DND-41 (cell line): Measurements from ENCODE around the gene TREML1.
"Not testable (repeated sequence)": the region's sequence is repeated elsewhere in the genome, so short reads cannot be mapped to it uniquely, and the experiment has no call there.

Experiments used
- ATAC-seq: fragments of 200-7000 bp; cut with Tn5 transposase; 3 replicates; pipeline ENCODE4 v1.9.1; 2021; ENCODE audit warnings: low read depth; ENCODE audit not compliant: insufficient read depth
- DNase-seq: peaks from one replicate; pipeline ENCODE4 v3.0.0-alpha.2; 2020
- H2AFZ ChIP-seq: 2 replicates; pipeline ENCODE4 v1.6.0; 2012; ENCODE audit warnings: low read depth, low read length
- H3K27ac ChIP-seq: 2 replicates; pipeline ENCODE4 v1.5.1; 2012; ENCODE audit warnings: low read length, inconsistent platforms
- H3K27me3 ChIP-seq: fragments of 200-600 bp; sonication (generic); 2 replicates; pipeline ENCODE4 v1.6.0; 2012; ENCODE audit warnings: low read length, mild to moderate bottlenecking, inconsistent platforms; ENCODE audit not compliant: insufficient read depth, poor library complexity
- H3K36me3 ChIP-seq: 2 replicates; pipeline ENCODE4 v1.5.1; 2012; ENCODE audit warnings: low read length, inconsistent platforms; ENCODE audit not compliant: insufficient read depth
- H3K4me1 ChIP-seq: 2 replicates; pipeline ENCODE4 v1.5.1; 2012; ENCODE audit warnings: mild to moderate bottlenecking, low read length; ENCODE audit not compliant: insufficient read depth
- H3K4me2 ChIP-seq: 2 replicates; pipeline ENCODE4 v1.6.0; 2012; ENCODE audit warnings: mild to moderate bottlenecking, moderate library complexity, low read length, inconsistent platforms; ENCODE audit not compliant: insufficient read depth
- H3K4me3 ChIP-seq, 2 experiments: fragments of 200-600 bp in 1 of 2; shearing (Covaris generic) in 1 of 2; 2 replicates each; pipeline ENCODE4 v1.5.1; 2012 to 2016; ENCODE audit warnings: inconsistent platforms in 2 of 2, low read length in 2 of 2, mild to moderate bottlenecking in 2 of 2, low read depth in 1 of 2, moderate library complexity in 1 of 2
- H3K79me2 ChIP-seq: 2 replicates; pipeline ENCODE4 v1.6.0; 2012; ENCODE audit warnings: low read length, inconsistent platforms; ENCODE audit not compliant: insufficient read depth
- H3K9ac ChIP-seq: 2 replicates; pipeline ENCODE4 v1.6.0; 2012; ENCODE audit warnings: low read depth, mild to moderate bottlenecking, inconsistent platforms, low read length, moderate library complexity
- H3K9me3 ChIP-seq: 2 replicates; pipeline ENCODE4 v1.5.1; 2012; ENCODE audit warnings: low read length, moderate library complexity, mild to moderate bottlenecking, inconsistent platforms; ENCODE audit not compliant: insufficient read depth, severe bottlenecking
- H4K20me1 ChIP-seq: 2 replicates; pipeline ENCODE4 v1.6.0; 2012; ENCODE audit warnings: low read length; ENCODE audit not compliant: insufficient read depth
- CTCF ChIP-seq: IDR thresholded peaks from 2 replicates; pipeline ENCODE4 v1.5.1; 2012; ENCODE audit warnings: borderline replicate concordance, low read length, moderate library complexity, mild to moderate bottlenecking; ENCODE audit not compliant: poor library complexity, severe bottlenecking; ENCODE audit errors: extremely low read depth
- EZH2 ChIP-seq: IDR thresholded peaks from 3 replicates; pipeline ENCODE4 v1.6.1; 2012; ENCODE audit warnings: borderline replicate concordance, low read depth, mild to moderate bottlenecking, moderate library complexity, low read length, inconsistent platforms; ENCODE audit not compliant: severe bottlenecking

TREML1 gene

GRCh38 chr6:41122918-41123317, 31.2 kb downstream of the TREML1 start:
- ATAC-seq (no peak), DNase-seq (no peak)
- Histone ChIP-seq H3K4me2 (no peak overlapping the region), H3K9ac (no peak overlapping the region), H3K4me1 (no peaks in the 10 kb centered on the region), H3K27ac (no peak overlapping the region), H3K36me3 (no peaks in the 10 kb centered on the region), H3K4me3 (no peak overlapping the region), H3K9me3 (no peaks in the 10 kb centered on the region), H2AFZ (no peak overlapping the region), H3K79me2 (no peaks in the 10 kb centered on the region), H4K20me1 (no peaks in the 10 kb centered on the region), H3K27me3 (no peaks in the 10 kb centered on the region)
- no peak for TF ChIP-seq CTCF
- no peak for TF ChIP-seq EZH2

- no peaks in the 10 kb centered on the region for H3K4me1 ChIP-seq
- DNase-seq: no peak
- peaks cover under 1% of the 10 kb centered on the region; the same call in 1 of the 2 replicates for H3K36me3 ChIP-seq
- no peaks in the 10 kb centered on the region for H4K20me1 ChIP-seq
- H3K27ac ChIP-seq: no peak overlapping the region
- no peaks in the 10 kb centered on the region for H3K79me2 ChIP-seq
- H3K4me3 ChIP-seq: no peak overlapping the region
- H2AFZ ChIP-seq: no peak overlapping the region
- no peak for ATAC-seq
- H3K9ac ChIP-seq: no peak overlapping the region
- no peaks in the 10 kb centered on the region for H3K27me3 ChIP-seq
- H3K4me2 ChIP-seq: no peak overlapping the region
- TF ChIP-seq CTCF (no peak), EZH2 (no peak)
- no peaks in the 10 kb centered on the region for H3K9me3 ChIP-seq
Observed at GRCh38 chr6:41122373-41122772, 31.8 kb downstream of the TREML1 start.

GRCh38 chr6:41120058-41120457, 34.1 kb downstream of the TREML1 start:
- ATAC-seq: no peak
- TF ChIP-seq CTCF (no peak), EZH2 (no peak)
- no peak overlapping the region for H3K4me3 ChIP-seq
- no peaks in the 10 kb centered on the region for H4K20me1 ChIP-seq
- DNase-seq: no peak
- no peak overlapping the region for H2AFZ ChIP-seq
- no peaks in the 10 kb centered on the region for H3K27me3 ChIP-seq
- no peak overlapping the region for H3K9ac ChIP-seq
- no peaks in the 10 kb centered on the region for H3K79me2 ChIP-seq
- H3K36me3 ChIP-seq: peaks cover 3% of the 10 kb centered on the region; the same call in 1 of the 2 replicates
- no peaks in the 10 kb centered on the region for H3K4me1 ChIP-seq
- H3K27ac ChIP-seq: no peak overlapping the region
- H3K4me2 ChIP-seq: no peak overlapping the region
- no peaks in the 10 kb centered on the region for H3K9me3 ChIP-seq

GRCh38 chr6:41119508-41119907, 34.6 kb downstream of the TREML1 start:
- H2AFZ ChIP-seq: no peak overlapping the region
- no peak overlapping the region for H3K4me2 ChIP-seq
- no peak overlapping the region for H3K27ac ChIP-seq
- no peaks in the 10 kb centered on the region for H3K79me2 ChIP-seq
- H3K27me3 ChIP-seq: no peaks in the 10 kb centered on the region
- no peaks in the 10 kb centered on the region for H3K4me1 ChIP-seq
- peaks cover 3% of the 10 kb centered on the region; the same call in 1 of the 2 replicates for H3K36me3 ChIP-seq
- no peak overlapping the region for H3K9ac ChIP-seq
- no peaks in the 10 kb centered on the region for H4K20me1 ChIP-seq
- no peak for TF ChIP-seq EZH2
- TF ChIP-seq CTCF: no peak
- no peak for ATAC-seq
- DNase-seq: no peak
- no peak overlapping the region for H3K4me3 ChIP-seq
- no peaks in the 10 kb centered on the region for H3K9me3 ChIP-seq

GRCh38 chr6:41115027-41115426, 39.1 kb downstream of the TREML1 start:
- DNase-seq, H3K27me3 ChIP-seq, H3K27ac ChIP-seq, H3K4me3 ChIP-seq, H3K36me3 ChIP-seq, H3K79me2 ChIP-seq, H3K4me1 ChIP-seq, H3K9ac ChIP-seq, H4K20me1 ChIP-seq, H2AFZ ChIP-seq, ATAC-seq, H3K4me2 ChIP-seq, H3K9me3 ChIP-seq: not testable (repeated sequence)
